Nephron (organoid): ENCODE measurements around the gene ATF3.

Experiments
- H3K27ac Mint-ChIP-seq, 3 experiments: 2 replicates each; pipeline ENCODE4 v1.8.0; 2020; ENCODE audit warnings: mixed read lengths in 3 of 3, mild to moderate bottlenecking in 2 of 3, moderate library complexity in 1 of 3
- H3K27me3 Mint-ChIP-seq: 2 replicates; pipeline ENCODE4 v1.8.0; 2021; ENCODE audit warnings: low read depth, mild to moderate bottlenecking, moderate library complexity, mixed read lengths
- H3K36me3 Mint-ChIP-seq: 2 replicates; pipeline ENCODE4 v1.8.0; 2020; ENCODE audit warnings: low read depth, mixed read lengths
- H3K4me1 Mint-ChIP-seq: 2 replicates; pipeline ENCODE4 v1.8.0; 2020; ENCODE audit warnings: mixed read lengths
- H3K4me3 Mint-ChIP-seq, 3 experiments: 2 replicates each; pipeline ENCODE4 v1.8.0; 2020; ENCODE audit warnings: mild to moderate bottlenecking in 3 of 3, mixed read lengths in 3 of 3, moderate library complexity in 2 of 3
- H3K9me3 Mint-ChIP-seq: 2 replicates; pipeline ENCODE4 v1.8.0; 2020; ENCODE audit warnings: mixed read lengths
- TF ChIP-seq, protein P1 (sequence below), 3 experiments: fragments of 200-600 bp; sonication (generic); IDR thresholded peaks; one replicate each; pipeline ENCODE4 v1.5.0; 2021; ENCODE audit warnings: antibody characterized with exemption in 3 of 3; ENCODE audit not compliant: unreplicated experiment in 3 of 3

The ATF3 gene

DNA sequence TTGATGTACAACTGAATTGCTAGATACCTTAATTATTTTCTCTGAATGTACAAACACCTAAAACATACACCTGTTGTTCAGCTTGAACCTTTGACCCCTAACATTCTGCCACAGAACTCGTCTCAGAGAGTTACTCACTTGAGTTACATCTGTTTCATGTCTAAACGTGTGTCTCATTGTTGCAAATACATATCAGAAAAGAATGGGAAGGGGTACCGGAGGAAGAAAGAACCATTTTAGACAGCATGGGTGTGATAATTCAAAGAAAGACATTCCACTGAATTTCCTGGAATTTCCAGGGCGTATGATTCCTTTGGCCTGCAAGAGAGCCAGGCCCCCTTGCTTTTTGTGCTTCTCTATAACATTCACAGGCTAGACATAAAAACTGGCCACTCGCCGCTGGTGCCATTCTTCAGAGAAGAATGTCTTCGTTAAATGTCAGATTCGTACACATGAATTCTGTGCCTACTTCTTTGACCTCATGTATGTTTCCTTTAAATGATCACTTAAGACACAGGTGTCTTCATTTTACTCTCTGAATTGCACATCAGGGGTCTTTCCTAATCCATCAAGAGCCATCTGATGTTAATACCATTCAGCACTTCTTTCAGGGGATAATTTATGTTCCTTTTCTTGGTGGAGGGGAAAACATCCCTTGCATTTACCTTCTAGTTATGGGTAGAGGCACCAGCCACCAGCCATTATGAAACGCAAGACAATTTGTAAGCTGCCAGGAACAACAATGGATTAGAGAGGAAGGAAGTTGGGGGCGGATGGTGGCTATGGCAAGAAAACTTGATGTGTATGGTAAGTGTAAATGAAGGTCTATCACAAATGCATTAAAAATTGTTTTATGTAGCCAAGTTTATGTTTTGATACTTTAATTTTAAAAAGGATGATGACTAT is 12.7 kb downstream of the ATF3 start:
- H3K27me3 Mint-ChIP-seq = peaks cover 18% of the 10 kb centered on the region
- H3K36me3 Mint-ChIP-seq = no peaks in the 10 kb centered on the region
- no peak overlapping the region for H3K27ac Mint-ChIP-seq
- TF ChIP-seq, protein P1, sequence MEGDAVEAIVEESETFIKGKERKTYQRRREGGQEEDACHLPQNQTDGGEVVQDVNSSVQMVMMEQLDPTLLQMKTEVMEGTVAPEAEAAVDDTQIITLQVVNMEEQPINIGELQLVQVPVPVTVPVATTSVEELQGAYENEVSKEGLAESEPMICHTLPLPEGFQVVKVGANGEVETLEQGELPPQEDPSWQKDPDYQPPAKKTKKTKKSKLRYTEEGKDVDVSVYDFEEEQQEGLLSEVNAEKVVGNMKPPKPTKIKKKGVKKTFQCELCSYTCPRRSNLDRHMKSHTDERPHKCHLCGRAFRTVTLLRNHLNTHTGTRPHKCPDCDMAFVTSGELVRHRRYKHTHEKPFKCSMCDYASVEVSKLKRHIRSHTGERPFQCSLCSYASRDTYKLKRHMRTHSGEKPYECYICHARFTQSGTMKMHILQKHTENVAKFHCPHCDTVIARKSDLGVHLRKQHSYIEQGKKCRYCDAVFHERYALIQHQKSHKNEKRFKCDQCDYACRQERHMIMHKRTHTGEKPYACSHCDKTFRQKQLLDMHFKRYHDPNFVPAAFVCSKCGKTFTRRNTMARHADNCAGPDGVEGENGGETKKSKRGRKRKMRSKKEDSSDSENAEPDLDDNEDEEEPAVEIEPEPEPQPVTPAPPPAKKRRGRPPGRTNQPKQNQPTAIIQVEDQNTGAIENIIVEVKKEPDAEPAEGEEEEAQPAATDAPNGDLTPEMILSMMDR (IDR thresholded peaks at IDR 0.05; ENCODE audit: unreplicated experiment in 3 of 3) = no peak
- no peaks in the 10 kb centered on the region for H3K9me3 Mint-ChIP-seq
- no peak overlapping the region for H3K4me3 Mint-ChIP-seq
- peaks cover 5% of the 10 kb centered on the region for H3K4me1 Mint-ChIP-seq

DNA sequence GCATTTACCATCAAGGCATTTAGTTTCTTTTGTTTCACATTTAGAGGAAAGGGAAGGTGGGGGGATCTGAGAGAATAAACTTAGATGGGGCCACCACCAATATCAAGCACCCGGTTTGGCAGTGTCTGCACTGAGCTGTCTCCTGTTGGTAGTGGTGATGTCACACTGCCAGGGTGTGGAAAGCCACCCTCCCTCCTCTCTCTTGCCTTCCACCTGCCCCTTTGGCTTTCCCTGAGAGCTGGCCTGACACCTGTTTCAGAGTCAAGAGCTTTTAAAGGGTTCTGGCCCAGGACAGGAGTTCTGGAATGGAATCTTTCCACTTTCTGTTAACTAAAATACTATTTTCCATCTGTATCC is 13.4 kb downstream of the ATF3 start:
- TF ChIP-seq, protein P1 (IDR thresholded peaks at IDR 0.05; ENCODE audit: unreplicated experiment in 3 of 3) = no peak
- Mint-ChIP-seq H3K9me3 (no peaks in the 10 kb centered on the region), H3K4me1 (peaks cover 5% of the 10 kb centered on the region), H3K36me3 (no peaks in the 10 kb centered on the region), H3K27me3 (peaks cover 21% of the 10 kb centered on the region), H3K4me3 (no peak overlapping the region), H3K27ac (no peak overlapping the region)

DNA sequence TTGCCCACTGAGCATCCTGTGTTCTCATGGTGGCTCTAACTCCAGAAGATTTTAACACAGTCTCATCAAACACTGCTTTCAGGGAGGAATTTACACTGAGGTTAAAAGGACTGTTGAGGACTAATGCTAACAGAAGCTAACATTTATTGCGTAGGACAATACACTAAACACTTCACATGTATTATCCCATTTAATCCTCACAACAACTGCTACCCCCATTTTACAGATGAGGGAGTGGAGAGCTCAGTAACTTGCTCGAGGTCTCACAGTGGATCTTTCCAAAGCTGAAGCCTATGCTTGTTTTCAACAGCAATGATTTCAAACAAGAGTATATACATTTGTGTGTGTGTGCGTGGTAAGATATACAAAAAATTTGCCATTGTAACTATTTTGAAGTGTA is 13.9 kb downstream of the ATF3 start:
- no peak overlapping the region for H3K27ac Mint-ChIP-seq
- TF ChIP-seq, protein P1 (IDR thresholded peaks at IDR 0.05; ENCODE audit: unreplicated experiment in 3 of 3) = no peak
- no peaks in the 10 kb centered on the region for H3K36me3 Mint-ChIP-seq
- H3K27me3 Mint-ChIP-seq = peaks cover 27% of the 10 kb centered on the region
- no peaks in the 10 kb centered on the region for H3K9me3 Mint-ChIP-seq
- H3K4me1 Mint-ChIP-seq = peaks cover 9% of the 10 kb centered on the region
- H3K4me3 Mint-ChIP-seq = no peak overlapping the region

DNA sequence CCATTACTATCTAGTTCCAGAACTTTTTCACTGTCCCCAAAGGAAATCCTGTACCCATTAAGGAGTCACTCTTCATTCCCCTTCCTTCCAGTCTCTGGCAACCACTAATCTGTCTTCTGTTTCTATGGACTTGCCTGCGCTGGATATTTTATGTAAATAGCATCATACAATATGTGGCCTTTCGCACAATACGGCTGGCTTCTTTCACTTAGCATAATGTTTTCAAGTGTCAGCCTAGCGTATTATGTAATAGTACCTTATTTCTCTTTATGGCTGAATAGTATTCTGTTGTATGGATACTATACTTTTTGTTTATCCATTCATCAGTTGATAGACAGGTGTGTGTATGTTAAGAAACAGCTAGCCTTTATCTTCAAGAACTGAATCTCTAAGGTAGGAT is 14.3 kb downstream of the ATF3 start:
- TF ChIP-seq, protein P1 (IDR thresholded peaks at IDR 0.05; ENCODE audit: unreplicated experiment in 3 of 3) = no peak
- Mint-ChIP-seq H3K36me3 (no peaks in the 10 kb centered on the region), H3K4me3 (no peak overlapping the region), H3K27me3 (peaks cover 31% of the 10 kb centered on the region), H3K27ac (no peak overlapping the region), H3K9me3 (no peaks in the 10 kb centered on the region), H3K4me1 (peaks cover 14% of the 10 kb centered on the region)

DNA sequence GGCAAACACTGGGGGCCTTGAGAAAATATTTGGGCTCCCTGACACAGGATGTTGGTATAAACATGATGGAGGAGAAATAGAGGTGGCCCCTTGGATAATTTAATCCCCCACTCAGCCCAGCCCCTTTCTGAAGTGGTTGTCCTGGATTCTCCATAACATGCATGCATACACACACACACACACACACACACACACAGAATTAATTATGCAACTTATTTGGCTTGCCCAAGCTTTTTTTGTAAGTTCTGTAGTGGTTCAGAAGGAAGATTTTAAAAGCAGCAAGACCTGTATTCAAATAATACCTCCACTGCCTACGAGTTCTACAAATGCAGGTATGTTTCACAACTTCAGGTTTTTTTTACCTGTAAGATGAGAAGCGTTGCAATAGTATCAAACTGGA is 15.0 kb downstream of the ATF3 start:
- H3K4me1 Mint-ChIP-seq = peaks cover 19% of the 10 kb centered on the region
- no peaks in the 10 kb centered on the region for H3K36me3 Mint-ChIP-seq
- no peaks in the 10 kb centered on the region for H3K9me3 Mint-ChIP-seq
- H3K27me3 Mint-ChIP-seq = peaks cover 31% of the 10 kb centered on the region
- TF ChIP-seq, protein P1 (IDR thresholded peaks at IDR 0.05; ENCODE audit: unreplicated experiment in 3 of 3) = no peak
- no peak overlapping the region for H3K27ac Mint-ChIP-seq
- no peak overlapping the region for H3K4me3 Mint-ChIP-seq

DNA sequence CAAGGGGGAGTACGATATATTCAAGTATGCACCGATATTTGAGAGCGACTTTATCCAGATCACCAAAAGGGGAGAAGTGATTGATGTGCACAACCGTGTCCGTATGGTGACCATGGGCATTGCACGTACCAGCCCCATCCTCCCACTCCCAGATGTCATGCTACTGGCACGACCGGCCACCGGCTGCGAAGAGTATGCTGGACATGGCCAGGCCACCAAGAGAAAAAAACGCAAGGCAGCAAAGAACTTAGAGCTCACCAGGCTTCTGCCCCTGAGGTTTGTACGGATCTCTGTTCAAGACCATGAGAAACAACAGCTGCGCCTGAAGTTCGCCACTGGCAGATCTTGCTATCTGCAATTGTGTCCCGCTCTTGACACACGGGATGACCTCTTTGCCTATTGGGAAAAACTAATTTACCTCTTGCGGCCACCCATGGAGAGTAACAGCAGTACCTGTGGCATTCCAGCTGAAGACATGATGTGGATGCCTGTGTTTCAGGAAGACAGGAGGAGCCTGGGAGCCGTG is 16.5 kb downstream of the ATF3 start:
- Mint-ChIP-seq H3K36me3 (no peaks in the 10 kb centered on the region), H3K4me3 (no peak overlapping the region), H3K4me1 (peaks cover 19% of the 10 kb centered on the region), H3K27me3 (peaks cover 31% of the 10 kb centered on the region), H3K27ac (no peak overlapping the region), H3K9me3 (no peaks in the 10 kb centered on the region)
- TF ChIP-seq, protein P1 (IDR thresholded peaks at IDR 0.05; ENCODE audit: unreplicated experiment in 3 of 3) = no peak
